ENCODE measurements around the gene PRKCA.
"Not testable (repeated sequence)": the region's sequence is repeated elsewhere in the genome, so short reads cannot be mapped to it uniquely, and the experiment has no call there.

PRKCA gene

DNA sequence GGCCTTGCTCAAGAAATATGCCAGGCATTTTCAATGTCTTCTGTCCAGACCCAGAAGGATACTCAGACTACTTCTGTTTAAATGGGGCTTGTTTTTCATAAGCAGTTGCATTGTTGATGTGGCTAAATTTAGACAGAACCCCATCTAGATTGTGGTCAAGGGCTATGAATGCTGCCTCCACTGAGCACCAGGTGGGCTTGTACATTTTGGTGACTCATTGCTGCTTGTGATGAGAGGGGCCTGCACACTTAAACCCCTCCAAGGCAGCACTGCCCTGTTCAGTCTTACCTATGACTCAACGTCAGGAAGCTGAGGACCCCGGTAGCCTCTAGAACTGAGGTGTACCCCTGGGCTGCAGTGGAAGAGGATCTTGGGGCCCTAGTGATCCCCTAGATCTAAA is 144.0 kb downstream of the PRKCA start:
- peaks cover 0 to 9% of the 10 kb centered on the region in 2 donors for H3K4me1 Mint-ChIP-seq (ENCODE audit: low read depth in 2 of 2)
- no peaks in the 10 kb centered on the region for H3K36me3 Mint-ChIP-seq (ENCODE audit: insufficient read depth)
- H3K4me3 Mint-ChIP-seq = no peak overlapping the region
- ATAC-seq (replicated peaks) (no peak), DNase-seq (no peak)
- H3K9me3 Mint-ChIP-seq = no peaks in the 10 kb centered on the region
- H3K27ac Mint-ChIP-seq = peak overlapping the region in 1 of 2 donors; percentile 45
- no peaks in the 10 kb centered on the region for H3K27me3 Mint-ChIP-seq

DNA sequence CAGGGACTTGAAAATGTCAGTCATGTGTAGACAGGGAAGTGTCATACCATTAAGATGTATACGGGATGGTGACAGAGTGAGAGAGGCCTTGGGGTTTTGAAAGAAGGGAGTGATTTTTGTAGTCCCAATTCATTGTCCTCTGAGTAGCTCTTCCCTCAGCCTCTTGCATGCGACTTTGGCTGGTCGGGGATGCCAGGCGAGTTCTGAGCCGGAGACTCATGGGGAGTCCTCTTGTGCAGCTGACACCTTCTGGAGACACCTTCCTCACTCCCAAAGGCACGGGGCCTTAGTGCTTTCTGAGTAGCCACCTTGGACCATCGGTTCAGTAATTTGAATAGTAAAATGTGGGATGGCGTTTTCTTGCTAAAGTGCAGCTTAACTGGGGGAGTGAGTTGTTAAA is 144.7 kb downstream of the PRKCA start:
- H3K9me3 Mint-ChIP-seq = no peaks in the 10 kb centered on the region
- H3K4me1 Mint-ChIP-seq (ENCODE audit: low read depth in 2 of 2) = peaks cover 0 to 10% of the 10 kb centered on the region in 2 donors
- DNase-seq (no peak), ATAC-seq (replicated peaks) (no peak)
- no peaks in the 10 kb centered on the region for H3K36me3 Mint-ChIP-seq (ENCODE audit: insufficient read depth)
- no peak overlapping the region for H3K27ac Mint-ChIP-seq
- H3K27me3 Mint-ChIP-seq = no peaks in the 10 kb centered on the region
- H3K4me3 Mint-ChIP-seq = no peak overlapping the region

DNA sequence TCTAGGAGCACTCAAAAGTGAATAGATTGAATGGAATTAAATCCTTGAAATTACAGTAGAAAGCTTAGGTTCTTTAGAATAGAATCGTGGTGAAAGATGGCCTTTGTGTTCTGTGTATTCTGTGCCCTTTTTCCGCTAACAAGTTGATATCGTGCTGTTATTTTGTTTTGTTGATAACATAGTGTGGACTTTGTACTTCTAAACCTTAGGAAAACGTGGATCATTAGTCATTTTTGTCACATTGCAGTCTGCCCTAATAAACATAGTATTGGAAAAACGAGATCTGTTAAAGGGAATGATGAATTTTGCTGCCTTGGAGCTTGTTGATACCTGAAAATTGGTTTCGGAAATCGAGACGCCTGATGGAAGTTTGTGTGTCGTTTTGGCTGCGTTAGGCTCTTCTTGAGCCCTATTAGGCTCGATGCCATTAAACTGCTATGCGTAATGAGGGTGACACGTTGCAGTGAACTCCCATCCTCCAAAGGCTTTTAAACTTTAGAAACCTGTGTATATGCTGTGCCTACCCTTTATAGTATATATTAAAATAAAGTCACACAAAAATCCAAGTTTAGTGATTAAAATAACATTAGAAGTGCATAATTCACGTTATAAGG is 145.7 kb downstream of the PRKCA start:
- Mint-ChIP-seq H3K36me3 (ENCODE audit: insufficient read depth) (no peaks in the 10 kb centered on the region), H3K9me3 (no peaks in the 10 kb centered on the region), H3K27me3 (no peaks in the 10 kb centered on the region), H3K4me1 (ENCODE audit: low read depth in 2 of 2) (peaks cover 0 to 10% of the 10 kb centered on the region in 2 donors), H3K27ac (no peak overlapping the region), H3K4me3 (no peak overlapping the region)
- ATAC-seq (replicated peaks) (no peak), DNase-seq (no peak)

DNA sequence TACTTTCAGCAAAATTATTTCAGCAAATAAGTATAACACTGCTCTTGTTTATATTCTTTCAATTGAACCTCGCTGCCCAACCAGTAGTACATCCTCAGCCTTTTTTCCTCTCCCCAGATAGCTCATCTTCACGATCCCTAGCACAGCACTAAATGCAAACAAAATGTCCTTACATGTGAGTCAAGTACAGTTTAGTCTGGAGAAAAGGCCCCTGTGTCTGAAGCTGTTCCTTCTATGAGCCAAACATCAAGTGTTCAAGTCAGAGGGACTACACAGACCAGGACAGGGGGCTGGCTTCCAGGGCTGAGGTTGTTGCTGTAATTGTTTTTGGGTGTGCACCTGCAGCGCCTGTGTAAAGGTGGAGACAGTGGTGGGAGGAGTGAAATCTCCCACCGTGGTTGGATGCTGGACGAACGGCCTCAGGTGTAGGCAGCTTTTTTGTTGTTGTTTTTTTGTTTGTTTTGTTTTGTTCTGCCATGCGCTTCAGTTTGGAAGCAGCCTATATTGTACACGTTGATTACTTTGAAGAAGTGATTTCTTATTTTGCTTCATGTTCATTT is 147.1 kb downstream of the PRKCA start:
- no peaks in the 10 kb centered on the region for H3K36me3 Mint-ChIP-seq (ENCODE audit: insufficient read depth)
- no peaks in the 10 kb centered on the region for H3K27me3 Mint-ChIP-seq
- no peaks in the 10 kb centered on the region for H3K9me3 Mint-ChIP-seq
- no peak for DNase-seq
- ATAC-seq (replicated peaks) = no peak
- peaks cover 0 to 10% of the 10 kb centered on the region in 2 donors for H3K4me1 Mint-ChIP-seq (ENCODE audit: low read depth in 2 of 2)
- H3K27ac Mint-ChIP-seq = no peak overlapping the region
- no peak overlapping the region for H3K4me3 Mint-ChIP-seq

- Mint-ChIP-seq H3K9me3 (no peaks in the 10 kb centered on the region), H3K27me3 (no peaks in the 10 kb centered on the region), H3K4me3 (no peak overlapping the region), H3K27ac (no peak overlapping the region), H3K36me3 (ENCODE audit: insufficient read depth) (no peaks in the 10 kb centered on the region), H3K4me1 (ENCODE audit: low read depth in 2 of 2) (peaks cover 0 to 10% of the 10 kb centered on the region in 2 donors)
- no peak for ATAC-seq (replicated peaks)
- DNase-seq = no peak
These were observed 147.8 kb downstream of the PRKCA start for GRCh38 chr17:66450008-66450851.

DNA sequence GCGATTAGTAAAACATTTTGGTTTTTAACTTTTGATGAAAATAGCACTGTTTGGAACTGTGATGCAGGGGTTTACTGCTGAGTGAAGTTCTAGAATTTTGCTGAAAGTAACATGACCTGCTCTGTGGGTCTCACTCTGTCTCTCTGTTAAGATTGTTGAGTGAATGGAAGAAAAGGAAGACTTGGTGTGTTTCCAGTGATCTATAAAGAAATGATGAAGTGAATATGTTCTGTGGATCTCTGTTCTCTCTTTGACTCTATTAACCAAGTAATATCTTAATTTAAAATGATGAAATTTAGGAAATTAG is 148.4 kb downstream of the PRKCA start:
- ATAC-seq (replicated peaks) = no peak
- H3K27me3 Mint-ChIP-seq = no peaks in the 10 kb centered on the region
- no peaks in the 10 kb centered on the region for H3K36me3 Mint-ChIP-seq (ENCODE audit: insufficient read depth)
- H3K4me1 Mint-ChIP-seq (ENCODE audit: low read depth in 2 of 2) = peaks cover 0 to 10% of the 10 kb centered on the region in 2 donors
- no peak overlapping the region for H3K4me3 Mint-ChIP-seq
- H3K27ac Mint-ChIP-seq = no peak overlapping the region
- DNase-seq = no peak
- H3K9me3 Mint-ChIP-seq = no peaks in the 10 kb centered on the region

DNA sequence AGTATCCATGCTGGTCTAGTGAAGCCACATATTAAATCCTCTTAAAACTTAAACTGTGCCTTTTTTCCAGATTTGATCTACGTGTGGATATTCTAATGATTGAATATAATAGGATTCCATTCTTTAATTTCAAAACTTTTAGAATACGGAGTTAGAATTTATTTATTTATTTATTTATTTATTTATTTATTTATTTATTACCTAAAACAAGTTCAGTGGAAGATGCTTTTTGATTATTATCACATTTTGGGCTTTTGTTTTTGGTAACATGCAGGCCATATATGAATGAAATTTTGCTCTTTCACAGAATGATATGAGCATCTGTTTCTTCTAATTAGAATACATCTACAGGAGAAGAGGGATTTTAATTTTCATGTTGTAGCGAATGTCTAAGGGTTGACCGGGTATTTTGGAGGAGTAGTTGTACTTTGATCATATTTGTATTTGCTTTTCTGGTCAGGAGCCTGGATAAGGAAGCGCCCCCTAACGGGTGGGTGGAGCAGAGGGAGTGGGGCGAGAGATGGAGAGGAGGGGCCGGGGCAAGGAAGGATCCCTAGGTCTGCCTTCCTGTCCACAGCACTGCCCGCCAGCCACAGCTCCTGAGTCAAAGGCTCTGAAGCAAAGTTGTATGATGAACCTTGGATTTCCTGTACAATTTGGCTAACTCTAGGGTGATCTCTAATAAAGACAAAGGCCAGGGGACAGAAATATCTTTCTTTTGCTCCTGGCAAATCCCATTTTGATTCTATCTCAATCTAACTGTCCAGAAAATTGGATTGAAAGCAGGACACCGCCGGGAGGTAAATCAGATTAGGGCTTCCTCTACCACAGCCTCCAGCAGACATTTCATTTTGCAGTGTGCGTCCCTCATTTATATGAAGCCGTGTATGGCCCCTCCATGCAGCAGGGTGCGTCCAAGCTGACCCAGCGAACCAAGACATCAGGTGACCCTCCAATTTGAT is 149.1 kb downstream of the PRKCA start:
- Mint-ChIP-seq H3K36me3 (ENCODE audit: insufficient read depth) (no peaks in the 10 kb centered on the region), H3K4me1 (ENCODE audit: low read depth in 2 of 2) (peaks cover 0 to 8% of the 10 kb centered on the region in 2 donors)

DNA sequence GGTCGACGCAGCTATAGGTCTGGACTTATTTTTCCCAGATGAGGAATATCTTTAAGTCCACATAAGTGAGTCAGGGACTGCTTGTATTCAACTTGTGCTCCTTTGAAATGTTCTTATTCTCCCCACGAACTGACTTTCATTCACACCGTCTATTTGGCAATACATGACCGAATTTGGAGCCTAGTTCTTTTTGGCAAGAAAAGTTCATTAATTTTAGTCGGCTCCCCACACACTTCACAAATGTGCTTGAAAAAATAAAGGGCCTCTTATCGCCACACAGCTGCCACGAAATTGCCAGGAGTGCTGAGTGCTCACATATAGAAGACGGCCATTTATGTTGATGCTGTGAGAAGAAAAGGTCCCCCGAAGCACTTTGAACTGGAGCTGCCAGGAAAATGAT is 152.6 kb downstream of the PRKCA start:
- DNase-seq (no peak), ATAC-seq (replicated peaks) (no peak)
- Mint-ChIP-seq H3K9me3 (no peaks in the 10 kb centered on the region), H3K4me1 (ENCODE audit: low read depth in 2 of 2) (peaks cover 0 to 2% of the 10 kb centered on the region in 2 donors), H3K36me3 (ENCODE audit: insufficient read depth) (peaks cover 4% of the 10 kb centered on the region), H3K4me3 (no peak overlapping the region), H3K27ac (no peak overlapping the region), H3K27me3 (no peaks in the 10 kb centered on the region)

More for the DNA sequence above, 149.1 kb downstream of the PRKCA start:
- H3K27me3 Mint-ChIP-seq = no peaks in the 10 kb centered on the region
- ATAC-seq (replicated peaks) (no peak), DNase-seq (no peak)
- H3K4me3 Mint-ChIP-seq = no peak overlapping the region
- no peaks in the 10 kb centered on the region for H3K9me3 Mint-ChIP-seq
- no peak overlapping the region for H3K27ac Mint-ChIP-seq

GRCh38 chr17:66457499-66457898 is 155.1 kb downstream of the PRKCA start:
- not testable (repeated sequence) for H3K27ac Mint-ChIP-seq

DNA sequence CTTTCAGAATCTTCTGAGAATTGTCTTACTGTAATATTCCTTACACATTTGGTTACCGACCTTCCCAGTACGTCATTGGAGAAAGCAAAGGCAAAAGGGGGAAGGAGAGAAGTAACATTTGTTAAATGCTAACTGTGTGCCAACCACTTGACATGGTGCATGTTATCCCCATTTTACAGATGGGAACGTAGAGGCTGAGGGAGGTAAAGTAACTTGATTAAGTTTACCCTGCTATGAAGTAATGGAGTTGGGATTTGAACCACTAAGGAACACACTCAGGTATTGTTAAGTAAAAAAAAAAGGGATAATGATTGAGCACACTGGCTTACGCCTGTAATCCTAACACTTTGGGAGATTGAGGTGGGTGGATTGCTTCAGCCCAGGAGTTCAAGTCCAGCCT is 156.4 kb downstream of the PRKCA start:
- H3K36me3 Mint-ChIP-seq (ENCODE audit: insufficient read depth) = peaks cover 6% of the 10 kb centered on the region
- ATAC-seq (replicated peaks) (no peak), DNase-seq (no peak)
- H3K9me3 Mint-ChIP-seq = no peaks in the 10 kb centered on the region
- H3K27me3 Mint-ChIP-seq = no peaks in the 10 kb centered on the region
- H3K4me1 Mint-ChIP-seq (ENCODE audit: low read depth in 2 of 2) = no peaks in the 10 kb centered on the region
- H3K27ac Mint-ChIP-seq = no peak overlapping the region
- no peak overlapping the region for H3K4me3 Mint-ChIP-seq

More at GRCh38 chr17:66457499-66457898, 155.1 kb downstream of the PRKCA start:
- not testable (repeated sequence) for H3K27me3 Mint-ChIP-seq; H3K4me1 Mint-ChIP-seq (ENCODE audit: low read depth in 2 of 2); H3K4me3 Mint-ChIP-seq; H3K9me3 Mint-ChIP-seq; DNase-seq; ATAC-seq (replicated peaks); H3K36me3 Mint-ChIP-seq (ENCODE audit: insufficient read depth)

DNA sequence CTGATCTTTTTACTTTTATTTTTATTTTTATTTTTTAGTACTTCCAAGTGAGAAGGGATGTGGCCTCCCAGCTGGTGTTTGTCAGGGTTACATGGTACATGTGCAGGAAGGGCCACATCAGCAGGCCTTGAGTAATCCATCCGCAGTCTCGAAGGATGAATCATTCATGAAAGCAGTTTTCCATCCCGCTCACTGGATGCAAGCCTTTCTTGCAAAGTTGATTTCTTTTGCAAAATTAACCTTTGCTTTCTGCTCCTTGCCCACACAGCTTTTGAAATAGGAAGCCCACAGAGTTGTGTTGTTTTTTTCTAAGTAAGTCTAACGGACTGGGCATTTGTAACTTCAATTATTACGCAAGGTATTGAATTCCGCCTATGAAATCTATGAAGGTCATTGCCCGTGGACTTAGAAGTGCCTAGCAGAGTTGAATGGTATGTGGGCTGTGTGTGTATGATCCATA is 157.4 kb downstream of the PRKCA start:
- no peak for ATAC-seq (replicated peaks)
- H3K4me1 Mint-ChIP-seq (ENCODE audit: low read depth in 2 of 2) = no peaks in the 10 kb centered on the region
- H3K27me3 Mint-ChIP-seq = no peaks in the 10 kb centered on the region
- H3K36me3 Mint-ChIP-seq (ENCODE audit: insufficient read depth) = peaks cover 6% of the 10 kb centered on the region
- H3K4me3 Mint-ChIP-seq = no peak overlapping the region
- H3K27ac Mint-ChIP-seq = no peak overlapping the region
- H3K9me3 Mint-ChIP-seq = no peaks in the 10 kb centered on the region
- no peak for DNase-seq

GRCh38 chr17:66460558-66460957 is 158.1 kb downstream of the PRKCA start:
- H3K27ac Mint-ChIP-seq = no peak overlapping the region
- no peak for ATAC-seq (replicated peaks)
- DNase-seq = no peak
- no peaks in the 10 kb centered on the region for H3K4me1 Mint-ChIP-seq (ENCODE audit: low read depth in 2 of 2)
- peaks cover 6% of the 10 kb centered on the region for H3K36me3 Mint-ChIP-seq (ENCODE audit: insufficient read depth)
- H3K9me3 Mint-ChIP-seq = no peaks in the 10 kb centered on the region
- no peaks in the 10 kb centered on the region for H3K27me3 Mint-ChIP-seq
- H3K4me3 Mint-ChIP-seq = no peak overlapping the region

DNA sequence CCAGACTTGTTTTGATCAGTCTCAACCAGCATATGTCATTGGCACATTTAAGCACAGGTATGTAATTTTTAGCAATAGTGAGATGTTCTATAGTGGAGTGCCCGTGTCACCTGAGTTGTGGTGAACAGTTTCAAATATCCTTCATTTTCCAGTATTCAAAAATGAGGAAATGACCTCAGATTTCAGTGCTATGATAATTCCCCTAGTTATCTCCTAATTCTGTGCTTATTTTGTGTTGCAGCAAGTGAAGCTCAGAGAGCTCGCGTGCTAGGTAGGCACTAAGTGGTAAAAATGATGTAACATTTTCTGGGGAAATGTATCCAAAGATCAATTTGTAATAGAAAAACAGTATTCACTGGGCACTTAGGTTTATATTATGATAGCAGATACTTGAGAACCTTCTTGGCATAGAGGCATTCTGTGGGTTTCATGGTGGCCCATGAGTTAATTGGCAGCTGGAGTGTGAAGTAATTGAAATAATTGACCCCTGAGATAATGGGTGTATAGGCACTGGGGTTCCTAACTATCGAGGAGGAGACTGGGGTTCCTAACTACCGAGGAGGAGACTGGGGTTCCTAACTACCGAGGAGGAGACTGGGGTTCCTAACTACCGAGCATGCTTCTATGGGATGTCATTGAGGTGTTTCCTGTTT is 159.1 kb downstream of the PRKCA start:
- no peak overlapping the region for H3K27ac Mint-ChIP-seq
- no peak for DNase-seq
- H3K4me1 Mint-ChIP-seq (ENCODE audit: low read depth in 2 of 2) = peaks cover 0 to 4% of the 10 kb centered on the region in 2 donors
- no peak overlapping the region for H3K4me3 Mint-ChIP-seq
- H3K9me3 Mint-ChIP-seq = no peaks in the 10 kb centered on the region
- H3K27me3 Mint-ChIP-seq = no peaks in the 10 kb centered on the region
- no peak for ATAC-seq (replicated peaks)
- H3K36me3 Mint-ChIP-seq (ENCODE audit: insufficient read depth) = peaks cover 6% of the 10 kb centered on the region

Measured in effector memory CD8-positive, alpha-beta T cell (primary cell).